SK-N-SH (cell line): ENCODE data around the gene NR1H2. TPM values are rescaled to one million over a fixed set of nuclear protein-coding genes. Genes with fewer than 3 reads are reported as not detected.

ENCODE experiments used
- CTCF ChIA-PET: fragments of 300-600, 350-600 bp; formaldehyde crosslinking; extraction: SDS; loops from one replicate; lab custom pipeline; 2021; lab: Yijun Ruan, JAX
- POLR2A ChIA-PET: fragments of 350-600 bp; sonication (Branson Sonifier 250); formaldehyde crosslinking; extraction: SDS; loops from one replicate; lab custom pipeline; 2020; ENCODE audit warnings: antibody characterized with exemption, inconsistent platforms; lab: Yijun Ruan, JAX
- DNase-seq: peaks from one replicate; pipeline ENCODE4 v3.0.0; 2012
- H2AFZ ChIP-seq: fragments of 200-600 bp; sonication (generic); 2 replicates; pipeline ENCODE4 v1.8.1; 2016; ENCODE audit warnings: antibody characterized with exemption, mild to moderate bottlenecking, low read depth
- H3F3A ChIP-seq: fragments of 200-600 bp; sonication (generic); replicated peaks from 2 replicates; pipeline ENCODE3; 2016; ENCODE audit warnings: antibody characterized with exemption, mild to moderate bottlenecking; ENCODE audit not compliant: insufficient read depth
- H3K27ac ChIP-seq, 2 experiments: fragments of 200-500 bp in 1 of 2; fragments of 200-600 bp in 1 of 2; sonication (Bioruptor generic) in 1 of 2; sonication (generic), shearing (Covaris generic) in 1 of 2; 2 replicates each; pipeline versions ENCODE4 v1.5.1 to v1.6.1; 2014 to 2016; ENCODE audit warnings: low read depth in 2 of 2, inconsistent platforms in 1 of 2, low read length in 1 of 2, mild to moderate bottlenecking in 1 of 2, mixed read lengths in 1 of 2
- H3K27me3 ChIP-seq: fragments of 200-600 bp; sonication (generic), shearing (Covaris generic); 2 replicates; pipeline ENCODE4 v1.6.1; 2016; ENCODE audit warnings: mixed run types; ENCODE audit not compliant: insufficient read depth
- H3K36me3 ChIP-seq, 2 experiments: fragments of 200-500 bp in 1 of 2; fragments of 200-600 bp in 1 of 2; sonication (Bioruptor generic) in 1 of 2; sonication (generic) in 1 of 2; replicated peaks in 1 of 2; 2 replicates each; pipeline versions ENCODE3 to v1.5.1; 2014 to 2016; ENCODE audit warnings: low read length in 1 of 2, mild to moderate bottlenecking in 1 of 2; ENCODE audit not compliant: insufficient read depth in 2 of 2, control insufficient read depth in 1 of 2
- H3K4me1 ChIP-seq, 2 experiments: fragments of 200-500 bp in 1 of 2; fragments of 200-600 bp in 1 of 2; sonication (Bioruptor generic) in 1 of 2; sonication (generic), shearing (Covaris generic) in 1 of 2; 2 replicates each; pipeline versions ENCODE4 v1.5.1 to v1.6.1; 2014 to 2016; ENCODE audit warnings: low read depth in 1 of 2, low read length in 1 of 2, mixed run types in 1 of 2; ENCODE audit not compliant: insufficient read depth in 2 of 2, control insufficient read depth in 1 of 2
- H3K4me2 ChIP-seq: fragments of 200-600 bp; sonication (generic), shearing (Covaris generic); 2 replicates; pipeline ENCODE4 v1.6.1; 2017; ENCODE audit warnings: mixed run types
- H3K4me3 ChIP-seq, 2 experiments: fragments of 200-500 bp in 1 of 2; fragments of 200-600 bp in 1 of 2; sonication (Bioruptor generic) in 1 of 2; sonication (generic), shearing (Covaris generic) in 1 of 2; 2 replicates each; pipeline versions ENCODE4 v1.5.1 to v1.8.1; 2014 to 2016; ENCODE audit warnings: low read depth in 2 of 2, inconsistent platforms in 1 of 2, low read length in 1 of 2, mild to moderate bottlenecking in 1 of 2, mixed read lengths in 1 of 2, moderate library complexity in 1 of 2
- H3K79me2 ChIP-seq: fragments of 200-600 bp; sonication (generic); 2 replicates; pipeline ENCODE4 v1.8.1; 2017; ENCODE audit warnings: mild to moderate bottlenecking; ENCODE audit not compliant: insufficient read depth
- H3K9ac ChIP-seq: fragments of 200-600 bp; sonication (generic); 2 replicates; pipeline ENCODE4 v1.6.1; 2017; ENCODE audit warnings: mixed run types
- H3K9me2 ChIP-seq: fragments of 200-600 bp; sonication (generic); 2 replicates; pipeline ENCODE4 v1.6.1; 2017; ENCODE audit warnings: mixed run types
- H3K9me3 ChIP-seq: fragments of 200-600 bp; sonication (generic); 2 replicates; pipeline ENCODE4 v1.6.1; 2017; ENCODE audit warnings: mixed run types, mild to moderate bottlenecking, moderate library complexity
- H4K20me1 ChIP-seq: fragments of 200-600 bp; sonication (generic); 2 replicates; pipeline ENCODE4 v1.6.1; 2017; ENCODE audit warnings: mild to moderate bottlenecking, mixed run types; ENCODE audit not compliant: insufficient read depth
- EP300 ChIP-seq, 2 experiments: IDR thresholded peaks; 2 replicates each; pipeline versions ENCODE4 v1.4.0 to v1.6.1; 2012; ENCODE audit warnings: borderline replicate concordance in 1 of 2, low read depth in 1 of 2, low read length in 1 of 2
- GATA2 ChIP-seq: sonication (generic); formaldehyde crosslinking; IDR thresholded peaks from 2 replicates; pipeline ENCODE4 v1.5.0; 2020; ENCODE audit warnings: mild to moderate bottlenecking, missing genetic modification reagents
- MEF2A ChIP-seq: IDR thresholded peaks from 2 replicates; pipeline ENCODE4 v1.4.0; 2012; ENCODE audit warnings: low read depth, borderline replicate concordance
- POLR2AphosphoS5 ChIP-seq: IDR thresholded peaks from 2 replicates; pipeline ENCODE4 v1.6.1; 2012; ENCODE audit warnings: low read depth, low read length
- RCOR1 ChIP-seq: fragments of 150-350 bp; IDR thresholded peaks from 2 replicates; pipeline ENCODE4 v1.6.1; 2017; ENCODE audit warnings: antibody characterized with exemption, low read length
- RFX5 ChIP-seq: IDR thresholded peaks from 2 replicates; pipeline ENCODE4 v1.6.1; 2012; ENCODE audit warnings: mild to moderate bottlenecking, improper control_type of control experiment, low read length
- RXRA ChIP-seq: IDR thresholded peaks from 2 replicates; pipeline ENCODE4 v1.4.0; 2012; ENCODE audit warnings: low read depth, mild to moderate bottlenecking, borderline replicate concordance
- TCF12 ChIP-seq: IDR thresholded peaks from 2 replicates; pipeline ENCODE4 v1.4.0; 2012
- YY1 ChIP-seq: IDR thresholded peaks from 2 replicates; pipeline ENCODE4 v1.4.0; 2012; ENCODE audit warnings: low read depth, mild to moderate bottlenecking
- WGBS: methylation state at CpG from one replicate; pipeline ENCODE4 v1.1.6; 2017; ENCODE audit warnings: low lambda C conversion rate; 5-methylcytosine and 5-hydroxymethylcytosine counted together
- polyA plus RNA-seq, 3 experiments: library from polyadenylated mRNA; depleted of rRNA; stranded (reverse); fragments of >200 nt; gene quantifications; 2 replicates each; pipeline ENCODE4 v1.2.3, GENCODE V29; 2012
- TF ChIP-seq, protein P1 (sequence below): fragments of 200-600 bp; sonication (generic); IDR thresholded peaks from 2 replicates; pipeline ENCODE4 v1.6.1; 2017; ENCODE audit warnings: antibody characterized with exemption, mild to moderate bottlenecking, moderate library complexity
- TF ChIP-seq, protein P2 (sequence below): IDR thresholded peaks from 2 replicates; pipeline ENCODE4 v1.4.0; 2012; ENCODE audit warnings: low read depth

Gene NR1H2
- polyA plus RNA-seq, 1 of the 3 experiments (the other 2 are of a cell fraction) = 108 TPM

GRCh38 chr19:50422397-50423278 is 46.4 kb downstream of the NR1H2 start (continued):
- TF ChIP-seq GATA2 (CRISPR knock-in tag) (no peak), YY1 (no peak), TCF12 (no peak), RFX5 (no peak), MEF2A (no peak), RCOR1 (no peak), RXRA (no peak), EP300 (IDR thresholded peaks at IDR 0.05; ENCODE audit: borderline replicate concordance in 1 of 2, low read depth in 1 of 2, low read length in 1 of 2) (no peak), POLR2AphosphoS5 (no peak)
- TF ChIP-seq, protein P1, sequence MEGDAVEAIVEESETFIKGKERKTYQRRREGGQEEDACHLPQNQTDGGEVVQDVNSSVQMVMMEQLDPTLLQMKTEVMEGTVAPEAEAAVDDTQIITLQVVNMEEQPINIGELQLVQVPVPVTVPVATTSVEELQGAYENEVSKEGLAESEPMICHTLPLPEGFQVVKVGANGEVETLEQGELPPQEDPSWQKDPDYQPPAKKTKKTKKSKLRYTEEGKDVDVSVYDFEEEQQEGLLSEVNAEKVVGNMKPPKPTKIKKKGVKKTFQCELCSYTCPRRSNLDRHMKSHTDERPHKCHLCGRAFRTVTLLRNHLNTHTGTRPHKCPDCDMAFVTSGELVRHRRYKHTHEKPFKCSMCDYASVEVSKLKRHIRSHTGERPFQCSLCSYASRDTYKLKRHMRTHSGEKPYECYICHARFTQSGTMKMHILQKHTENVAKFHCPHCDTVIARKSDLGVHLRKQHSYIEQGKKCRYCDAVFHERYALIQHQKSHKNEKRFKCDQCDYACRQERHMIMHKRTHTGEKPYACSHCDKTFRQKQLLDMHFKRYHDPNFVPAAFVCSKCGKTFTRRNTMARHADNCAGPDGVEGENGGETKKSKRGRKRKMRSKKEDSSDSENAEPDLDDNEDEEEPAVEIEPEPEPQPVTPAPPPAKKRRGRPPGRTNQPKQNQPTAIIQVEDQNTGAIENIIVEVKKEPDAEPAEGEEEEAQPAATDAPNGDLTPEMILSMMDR = no peak

- 80% methylated on average over 18 of the region's 22 CpGs for WGBS
Observed at GRCh38 chr19:50423279-50424113, 47.2 kb downstream of the NR1H2 start.

More at GRCh38 chr19:50423279-50424113, 47.2 kb downstream of the NR1H2 start:
- ChIA-PET CTCF (interaction anchor here (1.2 to 3.7 kb wide), 2 partner anchors 8 to 39 kb away, joined by 3 to 14 read pairs; no protein-coding TSS in a partner anchor), POLR2A (no interaction called here)
- TF ChIP-seq RCOR1 = no peak
- TF ChIP-seq, protein P1 = no peak
- TF ChIP-seq, protein P2, sequence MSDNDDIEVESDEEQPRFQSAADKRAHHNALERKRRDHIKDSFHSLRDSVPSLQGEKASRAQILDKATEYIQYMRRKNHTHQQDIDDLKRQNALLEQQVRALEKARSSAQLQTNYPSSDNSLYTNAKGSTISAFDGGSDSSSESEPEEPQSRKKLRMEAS = no peak
- H3K9me2 ChIP-seq = no peaks in the 10 kb centered on the region
- H3F3A ChIP-seq = peaks cover 3% of the 10 kb centered on the region
- no peak overlapping the region for H3K4me3 ChIP-seq
- H3K4me2 ChIP-seq = no peak overlapping the region
- no peaks in the 10 kb centered on the region for H4K20me1 ChIP-seq
- H3K27me3 ChIP-seq = no peaks in the 10 kb centered on the region; the same call in 1 of the 2 replicates
- H3K9me3 ChIP-seq = no peaks in the 10 kb centered on the region
- no peaks in the 10 kb centered on the region for H3K79me2 ChIP-seq
- no peak overlapping the region for H2AFZ ChIP-seq
- no peaks in the 10 kb centered on the region for H3K4me1 ChIP-seq
- no peak overlapping the region for H3K27ac ChIP-seq
- DNase-seq = no peak
- H3K9ac ChIP-seq = no peak overlapping the region
- no peaks in the 10 kb centered on the region for H3K36me3 ChIP-seq
